ENCODE measurements around the gene ATP6V0B.

The ATP6V0B gene

DNA sequence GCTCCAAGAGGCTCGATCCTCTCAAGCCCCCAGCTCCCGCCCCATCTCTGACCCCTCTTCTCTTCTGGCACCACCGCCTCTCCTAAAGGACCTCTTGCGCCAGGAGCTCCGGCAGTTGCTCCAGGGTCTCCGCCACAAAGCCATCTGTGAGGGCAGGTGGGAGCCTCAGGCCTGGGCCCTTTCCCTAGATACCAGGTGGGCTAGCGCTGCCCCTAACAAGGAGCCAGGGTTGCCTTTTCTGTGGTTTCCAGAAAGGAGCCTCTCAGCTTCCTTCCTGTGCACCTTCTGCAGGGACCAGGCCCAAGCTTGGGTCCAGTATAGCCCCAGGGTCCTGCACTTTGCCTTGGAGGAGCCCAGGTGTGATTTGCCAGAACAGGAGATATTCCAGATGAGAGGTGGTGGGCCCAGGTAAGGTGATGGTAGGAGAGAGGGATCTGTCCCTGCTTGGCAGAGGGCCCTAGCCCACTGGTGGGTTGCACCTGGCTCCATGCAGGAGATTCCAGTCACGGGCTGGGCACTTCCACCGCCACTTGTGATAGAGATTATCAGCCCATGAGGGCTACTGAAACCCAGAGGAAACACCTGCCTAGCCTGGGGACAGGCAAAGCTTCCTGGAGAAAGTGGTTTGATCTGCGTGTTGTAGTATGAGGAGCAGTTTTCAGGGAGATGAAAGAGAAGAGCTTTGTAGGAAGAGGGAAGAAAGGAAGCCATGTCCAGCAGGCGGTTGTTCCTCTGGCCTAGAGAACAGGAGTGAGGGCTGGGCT lies 17.7 kb downstream of the ATP6V0B start:
- Mint-ChIP-seq H3K9me3 (no peaks in the 10 kb centered on the region), H3K27ac (no peak overlapping the region), H3K4me1 (peaks cover 36% of the 10 kb centered on the region), H3K36me3 (ENCODE audit: low read depth) (no peaks in the 10 kb centered on the region), H3K27me3 (ENCODE audit: low read depth, poor library complexity) (peaks cover 10% of the 10 kb centered on the region), H3K4me3 (peak overlapping the region; percentile 87)
- TF ChIP-seq, protein P1, sequence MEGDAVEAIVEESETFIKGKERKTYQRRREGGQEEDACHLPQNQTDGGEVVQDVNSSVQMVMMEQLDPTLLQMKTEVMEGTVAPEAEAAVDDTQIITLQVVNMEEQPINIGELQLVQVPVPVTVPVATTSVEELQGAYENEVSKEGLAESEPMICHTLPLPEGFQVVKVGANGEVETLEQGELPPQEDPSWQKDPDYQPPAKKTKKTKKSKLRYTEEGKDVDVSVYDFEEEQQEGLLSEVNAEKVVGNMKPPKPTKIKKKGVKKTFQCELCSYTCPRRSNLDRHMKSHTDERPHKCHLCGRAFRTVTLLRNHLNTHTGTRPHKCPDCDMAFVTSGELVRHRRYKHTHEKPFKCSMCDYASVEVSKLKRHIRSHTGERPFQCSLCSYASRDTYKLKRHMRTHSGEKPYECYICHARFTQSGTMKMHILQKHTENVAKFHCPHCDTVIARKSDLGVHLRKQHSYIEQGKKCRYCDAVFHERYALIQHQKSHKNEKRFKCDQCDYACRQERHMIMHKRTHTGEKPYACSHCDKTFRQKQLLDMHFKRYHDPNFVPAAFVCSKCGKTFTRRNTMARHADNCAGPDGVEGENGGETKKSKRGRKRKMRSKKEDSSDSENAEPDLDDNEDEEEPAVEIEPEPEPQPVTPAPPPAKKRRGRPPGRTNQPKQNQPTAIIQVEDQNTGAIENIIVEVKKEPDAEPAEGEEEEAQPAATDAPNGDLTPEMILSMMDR (IDR thresholded peaks at IDR 0.05), result no peak
- DNase-seq, result no peak

- no peaks in the 10 kb centered on the region for H3K9me3 Mint-ChIP-seq
- TF ChIP-seq, protein P1 (IDR thresholded peaks at IDR 0.05), result no peak
- peaks cover 41% of the 10 kb centered on the region for H3K4me1 Mint-ChIP-seq
These were observed 18.6 kb downstream of the ATP6V0B start for GRCh38 chr1:43993206-43993914.

GRCh38 chr1:43994071-43994470 lies 19.3 kb downstream of the ATP6V0B start:
- Mint-ChIP-seq H3K9me3 (no peaks in the 10 kb centered on the region), H3K4me1 (peaks cover 45% of the 10 kb centered on the region), H3K36me3 (ENCODE audit: low read depth) (no peaks in the 10 kb centered on the region), H3K27ac (no peak overlapping the region), H3K4me3 (no peak overlapping the region), H3K27me3 (ENCODE audit: low read depth, poor library complexity) (peaks cover 10% of the 10 kb centered on the region)
- TF ChIP-seq, protein P1 (IDR thresholded peaks at IDR 0.05), result no peak
- no peak for DNase-seq

More at GRCh38 chr1:43993206-43993914, 18.6 kb downstream of the ATP6V0B start:
- peaks cover 10% of the 10 kb centered on the region for H3K27me3 Mint-ChIP-seq (ENCODE audit: low read depth, poor library complexity)
- H3K27ac Mint-ChIP-seq, result no peak overlapping the region
- no peaks in the 10 kb centered on the region for H3K36me3 Mint-ChIP-seq (ENCODE audit: low read depth)
- no peak overlapping the region for H3K4me3 Mint-ChIP-seq
- no peak for DNase-seq

GRCh38 chr1:43994794-43995790 lies 20.3 kb downstream of the ATP6V0B start:
- TF ChIP-seq, protein P1 (IDR thresholded peaks at IDR 0.05), result peak; percentile 14
- no peaks in the 10 kb centered on the region for H3K9me3 Mint-ChIP-seq
- peaks cover 45% of the 10 kb centered on the region for H3K4me1 Mint-ChIP-seq
- peak overlapping the region; percentile 68 for H3K27ac Mint-ChIP-seq
- H3K4me3 Mint-ChIP-seq, result no peak overlapping the region
- H3K36me3 Mint-ChIP-seq (ENCODE audit: low read depth), result no peaks in the 10 kb centered on the region
- no peak for DNase-seq
- peaks cover 6% of the 10 kb centered on the region for H3K27me3 Mint-ChIP-seq (ENCODE audit: low read depth, poor library complexity)

- Mint-ChIP-seq H3K9me3 (no peaks in the 10 kb centered on the region), H3K27ac (peak overlapping the region; percentile 84), H3K36me3 (ENCODE audit: low read depth) (peaks cover 2% of the 10 kb centered on the region), H3K4me3 (peak overlapping the region; percentile 38), H3K27me3 (ENCODE audit: low read depth, poor library complexity) (peaks cover 6% of the 10 kb centered on the region), H3K4me1 (peaks cover 45% of the 10 kb centered on the region)
- no peak for DNase-seq
- TF ChIP-seq, protein P1 (IDR thresholded peaks at IDR 0.05), result no peak
These were observed 21.4 kb downstream of the ATP6V0B start for GRCh38 chr1:43995984-43996732.
